Smooth muscle cell of the brain vasculature (primary cell): ENCODE data around the gene TRIM14.
"Not testable (repeated sequence)": the region's sequence is repeated elsewhere in the genome, so short reads cannot be mapped to it uniquely, and the experiment has no call there.

Source experiments
- DNase-seq: peaks from one replicate; pipeline ENCODE4 v3.0.0-alpha.2; 2012; ENCODE audit warnings: low read depth, low spot score

Gene TRIM14

GRCh38 chr9:98108531-98109031 lies 10.4 kb downstream of the TRIM14 start:
- DNase-seq: no peak

DNA sequence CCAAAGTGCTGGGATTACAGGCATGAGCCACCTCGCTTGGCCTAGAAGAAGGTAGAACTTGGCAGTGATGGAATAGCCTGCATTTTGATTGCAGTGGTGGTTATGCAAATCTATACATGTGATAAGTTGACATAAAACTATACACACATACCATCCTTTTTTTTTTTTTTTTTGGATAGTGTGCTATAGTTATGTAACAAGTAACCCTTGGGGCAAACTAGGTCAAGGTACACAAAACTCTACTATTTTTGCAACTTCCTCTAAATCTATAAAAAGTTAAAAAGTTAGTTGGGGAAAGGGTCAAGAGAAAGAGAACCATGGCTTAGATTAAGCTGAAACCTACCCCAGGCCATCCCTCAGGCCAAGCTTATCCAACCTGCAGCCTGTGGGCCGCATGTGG lies 11.1 kb downstream of the TRIM14 start:
- no peak for DNase-seq

- DNase-seq: no peak
These were observed 14.0 kb downstream of the TRIM14 start for GRCh38 chr9:98105006-98105405.

GRCh38 chr9:98104445-98104881 lies 14.6 kb downstream of the TRIM14 start:
- DNase-seq: no peak

- no peak for DNase-seq
These were observed 17.2 kb downstream of the TRIM14 start for GRCh38 chr9:98101868-98102273.

- no peak for DNase-seq
These were observed 17.6 kb downstream of the TRIM14 start for GRCh38 chr9:98101416-98101815.

- DNase-seq: no peak
These were observed 18.6 kb downstream of the TRIM14 start for GRCh38 chr9:98100456-98100855.

DNA sequence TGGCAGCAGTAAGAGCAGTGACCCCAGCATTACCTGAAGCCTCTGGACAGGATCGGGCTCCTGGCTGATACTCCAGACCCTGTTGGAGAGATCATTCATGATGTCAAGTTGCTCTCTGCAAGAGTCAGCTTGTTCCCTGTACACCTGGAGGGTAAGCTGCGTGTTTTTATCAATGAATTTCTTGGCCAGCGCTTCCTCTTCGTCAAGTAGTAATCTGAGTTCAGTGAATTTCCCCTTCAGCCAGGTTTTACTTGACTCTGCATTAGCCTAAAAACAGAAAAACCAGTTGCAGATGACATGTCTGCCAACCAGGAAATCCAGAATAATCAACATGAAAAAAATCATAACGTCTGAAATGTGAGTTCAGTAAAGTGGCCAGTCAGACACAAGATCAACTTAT lies 19.1 kb downstream of the TRIM14 start:
- DNase-seq: no peak

DNA sequence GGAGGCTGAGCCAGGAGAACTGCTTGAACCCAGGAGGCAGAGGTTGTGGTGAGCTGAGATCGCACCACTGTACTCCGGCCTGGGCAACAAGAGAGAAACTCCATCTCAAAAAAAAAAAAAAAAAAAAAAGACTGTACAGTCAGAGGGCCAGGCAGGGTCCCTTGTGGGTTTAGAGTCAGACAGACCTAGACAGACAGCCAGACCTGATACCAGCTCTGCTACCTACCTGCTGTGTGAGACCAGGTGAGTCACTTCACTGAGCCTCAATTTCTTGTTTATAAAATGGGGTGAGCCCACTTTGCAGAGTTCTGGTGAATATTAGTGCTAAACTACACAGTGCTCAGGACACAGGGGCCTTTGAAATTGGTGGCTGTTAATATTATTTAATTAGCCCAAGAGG lies 19.7 kb downstream of the TRIM14 start:
- no peak for DNase-seq

- DNase-seq: no peak
These were observed 21.2 kb downstream of the TRIM14 start for GRCh38 chr9:98097836-98098235.

DNA sequence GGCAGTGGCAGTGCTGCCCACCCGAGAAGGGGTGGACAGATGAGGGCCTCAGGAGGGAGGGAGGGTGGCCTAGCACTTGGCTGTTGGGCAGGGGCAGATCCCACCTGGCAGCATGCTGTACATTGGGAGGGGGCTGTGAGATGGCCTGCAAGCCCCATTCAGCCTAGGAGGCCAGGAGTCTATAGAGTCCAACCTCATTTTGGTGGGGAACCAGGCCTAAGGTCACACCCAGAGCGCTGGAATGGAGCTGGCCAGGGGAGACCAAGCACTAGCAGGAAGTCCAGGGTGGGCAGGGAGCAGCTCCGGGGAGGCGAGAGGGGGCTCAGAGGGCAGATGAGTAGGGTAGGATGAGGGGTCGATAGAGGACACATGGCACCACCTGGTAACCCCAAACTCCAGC lies 22.9 kb downstream of the TRIM14 start:
- no peak for DNase-seq

DNA sequence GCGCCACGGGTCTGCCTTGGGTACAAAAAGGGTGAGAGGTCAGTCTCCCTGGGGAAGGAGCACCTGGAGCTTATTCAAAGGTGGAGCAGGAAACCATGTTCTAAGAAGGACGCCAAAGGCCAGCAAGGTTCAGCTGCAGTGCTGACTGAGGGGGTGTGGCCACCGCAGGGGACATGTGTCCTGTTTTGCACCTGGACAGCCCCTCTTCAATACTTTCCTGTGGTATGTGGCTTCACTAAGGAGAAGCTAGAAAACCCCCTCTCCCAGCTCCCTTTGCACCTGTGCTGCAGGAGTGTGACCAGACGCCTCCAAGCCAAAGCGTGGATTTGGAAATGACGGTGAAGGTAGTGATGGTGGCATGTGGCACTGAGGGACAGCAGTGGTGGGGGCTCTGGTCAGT lies 23.6 kb downstream of the TRIM14 start:
- DNase-seq: no peak

- DNase-seq: no peak
These were observed 24.2 kb downstream of the TRIM14 start for GRCh38 chr9:98094851-98095250.

DNA sequence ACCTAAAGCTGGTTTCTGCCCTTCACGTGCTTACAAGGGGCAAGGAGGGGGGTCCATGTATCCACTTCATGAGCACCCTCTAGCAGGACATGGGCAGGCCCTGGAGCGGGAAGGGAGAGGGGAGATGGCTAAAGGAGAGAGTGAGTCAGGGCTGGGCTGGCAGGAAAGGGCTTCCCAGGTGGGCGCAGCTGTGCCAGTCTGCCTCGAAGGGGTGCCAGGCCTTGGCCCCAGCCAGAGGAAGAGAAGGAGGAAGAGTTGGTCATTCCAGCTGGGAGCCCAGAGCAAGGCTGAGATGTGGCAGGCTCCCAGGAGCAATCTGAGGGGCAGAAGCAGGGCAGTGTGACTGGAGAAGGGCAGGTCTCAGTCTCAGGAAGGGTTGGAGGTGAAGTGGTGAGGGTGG lies 24.7 kb downstream of the TRIM14 start:
- no peak for DNase-seq

- no peak for DNase-seq
These were observed 26.4 kb downstream of the TRIM14 start for GRCh38 chr9:98092613-98092931.

- no peak for DNase-seq
These were observed 27.0 kb downstream of the TRIM14 start for GRCh38 chr9:98091735-98092612.

- not testable (repeated sequence) for DNase-seq
These were observed 28.3 kb downstream of the TRIM14 start for GRCh38 chr9:98090674-98091073.

DNA sequence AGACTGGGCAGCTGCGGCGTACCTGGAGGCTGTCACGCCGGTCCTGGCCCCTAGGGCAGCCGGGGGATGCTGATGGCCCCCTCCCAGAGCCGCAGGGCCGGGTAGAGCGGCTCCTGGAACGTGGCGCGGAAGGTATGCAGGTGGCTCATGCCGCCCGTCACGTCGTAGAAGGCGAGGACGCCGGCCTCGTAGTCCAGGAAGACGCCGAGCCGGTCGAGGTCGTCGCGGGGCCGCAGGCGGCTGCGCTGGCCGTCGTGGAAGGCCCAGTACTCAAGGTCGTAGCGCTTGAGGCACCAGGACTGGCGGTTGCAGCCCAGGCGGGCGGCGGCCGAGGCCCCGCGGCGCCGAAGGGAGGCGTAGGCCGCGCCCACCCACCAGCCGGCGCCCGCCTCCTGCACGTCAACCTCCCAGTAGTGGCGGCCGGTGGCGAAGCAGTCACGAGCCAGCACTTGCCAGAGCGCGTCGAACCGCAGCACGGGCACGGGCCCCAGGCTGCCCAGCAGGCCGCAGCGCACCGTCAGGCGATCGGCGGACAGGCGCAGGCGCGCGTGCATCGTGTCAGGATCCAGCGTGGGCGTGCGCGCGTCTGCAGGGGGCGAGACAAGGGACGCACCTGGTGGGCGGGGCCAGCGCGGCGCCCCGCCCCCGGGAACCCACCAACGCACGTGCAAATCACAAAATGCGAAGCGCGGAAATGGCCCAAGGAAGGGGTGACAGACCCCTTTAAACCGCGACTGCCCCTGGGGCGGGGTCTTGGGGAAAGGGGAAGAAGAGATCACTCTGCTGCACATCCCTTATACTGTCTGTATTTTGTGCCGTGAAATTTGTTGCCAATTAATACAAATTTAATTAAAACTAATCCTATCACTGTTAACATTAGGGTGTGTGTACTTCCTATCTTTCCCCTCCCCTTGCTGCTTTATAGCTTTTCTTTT lies 31.3 kb downstream of the TRIM14 start:
- no peak for DNase-seq

- no peak for DNase-seq
These were observed 32.6 kb downstream of the TRIM14 start for GRCh38 chr9:98086461-98086860.

DNA sequence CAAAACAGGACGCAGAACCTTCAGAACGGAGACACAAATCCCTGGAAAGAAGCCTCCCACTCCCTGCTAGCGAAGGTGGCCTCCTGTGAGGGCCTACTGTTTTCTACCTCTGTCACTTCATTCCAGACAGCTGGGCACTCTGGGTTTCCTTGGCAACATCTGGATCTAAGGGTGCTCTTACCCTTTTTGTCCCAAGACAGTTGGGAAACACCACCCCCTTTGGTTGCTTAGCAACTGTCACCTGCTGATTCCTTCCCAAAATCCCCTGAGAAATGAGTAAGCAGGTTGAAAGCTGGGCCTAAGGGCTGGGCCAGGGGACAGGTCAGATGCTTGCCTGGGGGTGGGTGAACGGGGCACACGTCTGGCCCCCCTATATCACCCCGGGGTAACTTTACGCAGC lies 33.1 kb downstream of the TRIM14 start:
- DNase-seq: no peak

DNA sequence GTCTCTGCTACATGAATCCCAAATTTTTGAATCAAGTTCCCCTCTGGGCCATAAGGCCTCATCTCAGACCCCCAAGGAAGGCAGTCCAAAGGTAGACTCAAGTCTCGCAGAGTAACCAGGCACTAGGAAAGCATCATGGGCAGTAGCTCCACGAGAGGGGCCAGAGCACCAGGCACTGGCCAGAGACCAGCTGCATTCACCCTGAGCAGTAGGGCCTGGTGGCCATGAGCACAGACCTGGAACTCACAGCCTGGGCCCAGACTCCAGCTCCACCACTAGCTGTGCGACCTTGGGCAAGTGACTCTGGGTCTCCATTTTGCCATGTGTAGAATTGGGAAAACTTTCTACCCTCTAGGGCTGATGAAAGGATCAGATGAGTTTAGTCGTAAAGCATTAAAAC lies 34.0 kb downstream of the TRIM14 start:
- DNase-seq: no peak

- DNase-seq: no peak
These were observed 34.6 kb downstream of the TRIM14 start for GRCh38 chr9:98084396-98084795.
